Amygdala (tissue), 56 donors: ENCODE data around the gene CCL20.

Experiments used
- DNase-seq, 56 donors: peaks; one replicate each; lab custom pipeline; 2025; lab: John Stamatoyannopoulos, UW

The CCL20 gene

DNA sequence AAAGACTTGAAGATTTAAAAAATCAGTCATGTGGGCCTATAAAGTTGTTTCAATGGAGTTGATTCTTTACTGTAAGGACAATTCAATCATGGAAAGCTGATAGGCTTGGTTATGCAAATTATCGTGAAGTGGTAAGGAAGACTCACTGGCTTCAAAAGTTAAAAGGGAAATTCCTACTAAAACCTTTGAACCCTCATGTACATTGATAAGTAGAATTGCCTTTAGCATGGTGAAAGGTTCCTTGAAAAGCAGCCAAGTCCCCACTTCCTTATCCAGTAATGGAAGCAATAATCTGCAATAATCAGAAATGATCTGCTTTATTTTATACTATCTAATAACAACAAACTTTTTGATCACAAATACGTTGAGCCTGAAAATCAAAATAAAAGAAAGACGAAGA lies 14.4 kb upstream of the CCL20 start:
- DNase-seq: no peak

DNA sequence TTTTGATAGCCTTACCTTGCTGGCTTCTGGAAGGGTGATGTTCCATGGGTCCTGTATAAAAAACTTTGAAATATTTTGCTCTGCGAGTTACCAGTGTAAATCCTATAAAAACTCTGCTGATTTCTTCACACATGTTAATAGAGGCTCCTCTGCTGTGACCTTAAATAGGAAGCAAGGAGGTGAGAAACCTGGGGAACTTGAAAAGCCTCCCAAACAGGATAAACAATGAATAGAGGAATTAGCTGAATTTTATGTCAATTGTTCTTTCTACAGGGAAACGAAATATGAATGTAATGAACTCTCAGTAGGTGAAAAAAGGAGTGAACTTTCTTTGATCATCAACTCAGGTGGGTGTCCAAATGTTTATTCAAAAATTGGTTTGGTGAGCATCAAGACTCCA lies 10.8 kb upstream of the CCL20 start:
- no peak for DNase-seq

DNA sequence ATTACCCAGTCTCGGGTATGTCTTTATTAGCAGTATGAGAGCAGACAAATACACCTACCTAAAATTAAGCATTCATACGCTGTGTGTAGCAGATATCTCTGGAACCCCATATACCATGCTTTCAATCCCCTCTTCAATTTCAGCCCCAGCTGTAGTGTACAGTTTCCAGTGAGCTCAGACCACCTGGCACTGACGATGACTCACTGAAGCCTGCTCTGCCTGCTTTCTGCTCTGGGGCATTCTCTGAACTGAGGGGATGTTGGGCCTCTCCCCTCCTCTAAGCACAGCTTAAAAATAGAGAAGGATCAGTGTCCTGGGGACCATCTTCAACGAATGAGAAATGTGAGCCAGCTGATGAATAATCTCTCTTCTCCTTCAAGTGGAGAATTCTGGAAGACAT lies 8.7 kb upstream of the CCL20 start:
- no peak for DNase-seq

DNA sequence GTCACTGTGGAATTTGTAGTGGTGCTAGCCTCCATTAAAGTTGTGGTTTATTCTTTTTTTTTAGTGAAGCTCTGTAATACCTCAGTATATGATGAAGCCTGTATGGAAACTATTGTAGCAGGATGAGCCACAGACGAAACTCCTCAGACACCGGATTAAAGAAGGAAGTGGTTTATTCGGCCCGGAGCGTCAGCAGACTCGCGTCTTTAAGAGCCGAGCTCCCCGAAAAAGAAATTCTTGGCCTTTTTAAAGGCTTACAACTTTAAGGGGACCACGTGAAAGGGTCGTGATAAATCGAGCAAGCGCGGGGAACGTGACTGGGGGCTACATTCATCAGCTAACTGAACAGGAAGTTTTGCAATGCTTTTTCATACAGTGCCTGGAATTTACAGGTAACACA lies 8.1 kb upstream of the CCL20 start:
- peak in 17 of 56 donors; percentile 2 to 51 (median 14) for DNase-seq

DNA sequence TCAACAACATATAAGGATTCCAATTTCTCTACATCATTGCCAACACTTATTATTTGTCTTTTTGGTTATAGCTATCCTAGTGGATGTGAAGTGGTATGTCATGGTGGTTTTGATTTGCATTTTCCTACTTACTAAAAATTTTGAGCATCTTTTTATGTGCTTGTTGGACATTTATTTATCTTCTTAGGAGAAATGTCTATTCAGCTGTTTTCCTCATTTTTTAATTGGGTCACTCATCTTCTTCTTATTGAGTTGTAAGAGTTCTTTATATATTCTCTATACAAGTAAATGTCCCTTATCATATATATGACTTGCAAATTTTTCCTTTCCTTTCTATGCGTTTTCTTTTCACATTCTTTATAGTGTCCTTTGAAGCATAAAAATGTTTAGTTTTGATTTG lies 4.7 kb upstream of the CCL20 start:
- no peak for DNase-seq

DNA sequence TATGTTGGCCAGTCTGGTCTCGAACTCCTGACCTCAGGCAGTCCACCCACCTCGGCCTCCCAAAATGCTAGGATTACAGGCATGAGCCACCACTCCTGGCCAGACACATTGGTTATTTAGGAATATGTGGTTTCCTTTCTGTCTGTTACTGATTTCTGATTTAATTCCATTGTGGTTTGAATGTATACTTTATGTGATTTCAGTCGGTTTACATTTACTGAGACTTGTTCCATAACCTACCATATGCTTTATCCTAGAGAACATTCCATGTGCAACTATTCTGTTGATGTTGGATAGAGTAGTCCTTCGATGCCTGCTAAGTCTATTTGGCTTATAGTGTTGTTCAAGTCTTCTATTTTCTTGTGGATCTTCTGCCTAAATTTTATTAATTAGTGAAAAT lies 1.6 kb upstream of the CCL20 start:
- no peak for DNase-seq

DNA sequence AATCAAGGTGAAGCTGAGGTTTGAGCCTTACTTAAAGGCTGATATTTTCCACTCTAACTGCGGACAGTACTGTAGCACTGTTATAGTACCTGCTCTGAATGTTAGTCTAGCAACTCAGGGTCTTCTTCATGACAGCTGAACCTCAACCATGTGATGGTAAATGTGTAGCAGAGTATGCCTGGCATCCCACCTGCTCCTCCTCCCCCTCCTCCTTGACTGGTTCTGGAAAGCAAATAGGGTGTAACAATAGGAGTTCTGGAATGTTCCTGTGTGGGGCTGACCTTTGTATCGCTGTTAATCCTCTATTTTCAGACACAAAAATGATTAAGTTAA lies 447 bp upstream of the CCL20 start:
- no peak for DNase-seq

DNA sequence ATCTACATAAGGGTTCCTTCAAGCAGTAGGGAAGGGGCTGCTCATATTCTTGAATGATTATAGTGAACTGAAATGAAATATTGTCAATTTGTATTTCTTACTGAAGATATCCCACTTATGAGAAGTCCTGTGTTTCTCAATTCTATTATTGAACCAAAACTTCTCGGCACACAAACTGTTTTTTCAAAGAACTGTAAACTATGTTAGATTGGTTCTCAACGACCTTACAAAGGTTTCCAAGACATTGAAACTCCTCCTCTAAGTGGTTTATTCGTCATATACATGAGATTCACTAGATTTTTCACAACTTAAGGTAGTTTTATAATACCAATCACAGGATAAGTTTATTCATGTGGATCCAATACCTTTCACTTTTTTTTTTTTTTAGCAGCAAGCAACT lies 1.4 kb downstream of the CCL20 start:
- no peak for DNase-seq

DNA sequence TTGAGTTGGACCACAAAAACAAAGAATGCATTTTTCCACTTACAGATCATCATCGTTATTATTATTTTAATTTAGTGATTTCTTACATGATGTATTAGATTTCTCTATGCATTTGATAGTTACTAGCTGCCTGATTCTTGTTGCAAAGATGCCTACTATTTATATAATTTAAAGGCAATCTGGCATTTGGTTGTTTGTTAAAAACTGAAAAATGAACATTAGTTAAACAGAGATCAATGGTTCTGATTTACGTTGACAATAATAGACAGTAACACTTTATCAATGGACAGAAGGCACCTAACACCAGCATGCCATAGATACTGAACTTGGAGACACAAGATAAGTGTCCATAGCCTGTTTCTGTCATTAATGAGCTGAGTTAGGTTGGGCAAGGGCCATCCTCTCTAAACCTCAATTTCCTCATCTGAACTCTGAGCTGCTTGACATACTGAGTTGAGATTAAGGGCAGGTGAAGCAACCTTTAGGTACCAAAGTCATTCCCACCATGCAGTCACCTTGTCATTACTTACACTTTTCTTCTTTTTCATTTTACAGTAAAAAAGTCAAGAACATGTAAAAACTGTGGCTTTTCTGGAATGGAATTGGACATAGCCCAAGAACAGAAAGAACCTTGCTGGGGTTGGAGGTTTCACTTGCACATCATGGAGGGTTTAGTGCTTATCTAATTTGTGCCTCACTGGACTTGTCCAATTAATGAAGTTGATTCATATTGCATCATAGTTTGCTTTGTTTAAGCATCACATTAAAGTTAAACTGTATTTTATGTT lies 3.1 kb downstream of the CCL20 start:
- DNase-seq: no peak

DNA sequence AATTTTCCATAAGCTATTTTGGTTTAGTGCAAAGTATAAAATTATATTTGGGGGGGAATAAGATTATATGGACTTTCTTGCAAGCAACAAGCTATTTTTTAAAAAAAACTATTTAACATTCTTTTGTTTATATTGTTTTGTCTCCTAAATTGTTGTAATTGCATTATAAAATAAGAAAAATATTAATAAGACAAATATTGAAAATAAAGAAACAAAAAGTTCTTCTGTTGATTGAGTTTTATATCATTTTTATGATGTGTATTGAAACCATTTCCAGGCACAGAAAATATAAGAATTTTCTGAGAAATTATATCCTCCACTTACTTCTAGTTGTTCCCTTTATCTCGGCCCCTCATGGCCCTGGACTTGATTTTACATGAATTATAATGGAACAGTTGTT lies 3.7 kb downstream of the CCL20 start:
- DNase-seq: no peak

DNA sequence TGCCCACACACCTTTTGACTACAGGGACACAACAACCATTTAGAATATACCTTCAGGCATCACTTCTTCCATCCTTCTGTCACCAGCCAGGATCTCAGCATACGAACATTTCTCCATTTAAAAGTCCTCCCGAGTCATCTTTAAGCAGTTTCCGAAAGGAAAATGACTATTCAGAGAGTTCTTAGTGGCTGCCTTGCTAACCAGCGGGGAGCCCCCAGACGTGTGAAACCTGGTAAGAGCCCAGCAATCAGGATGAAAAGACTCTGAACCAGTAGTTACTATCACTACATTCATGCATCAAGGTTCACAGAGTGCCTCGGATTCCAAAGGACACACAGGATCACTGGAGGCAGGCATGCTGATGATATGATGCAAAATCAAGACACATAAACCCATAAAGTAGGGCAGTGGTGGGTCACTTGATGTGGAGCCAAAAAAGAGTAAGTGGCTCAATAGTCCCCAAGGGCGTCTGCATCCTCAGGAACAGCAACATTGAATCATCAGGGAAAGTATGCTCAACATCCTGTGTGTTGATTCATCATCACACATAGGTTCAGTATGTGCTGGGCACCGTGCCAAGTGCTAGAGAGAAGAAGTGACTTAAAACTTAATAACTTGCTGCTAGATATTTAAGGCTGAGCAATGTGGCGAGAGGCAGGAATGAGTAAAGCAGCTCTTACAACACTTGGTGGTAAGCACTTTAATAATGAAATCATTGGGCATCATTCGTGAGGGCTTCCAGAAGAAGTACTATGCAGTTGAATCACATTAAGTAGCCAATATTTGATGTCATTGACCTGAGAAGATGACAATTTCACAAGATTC lies 4.4 kb downstream of the CCL20 start:
- DNase-seq: peak in 41 of 56 donors; percentile 6 to 83 (median 36)

DNA sequence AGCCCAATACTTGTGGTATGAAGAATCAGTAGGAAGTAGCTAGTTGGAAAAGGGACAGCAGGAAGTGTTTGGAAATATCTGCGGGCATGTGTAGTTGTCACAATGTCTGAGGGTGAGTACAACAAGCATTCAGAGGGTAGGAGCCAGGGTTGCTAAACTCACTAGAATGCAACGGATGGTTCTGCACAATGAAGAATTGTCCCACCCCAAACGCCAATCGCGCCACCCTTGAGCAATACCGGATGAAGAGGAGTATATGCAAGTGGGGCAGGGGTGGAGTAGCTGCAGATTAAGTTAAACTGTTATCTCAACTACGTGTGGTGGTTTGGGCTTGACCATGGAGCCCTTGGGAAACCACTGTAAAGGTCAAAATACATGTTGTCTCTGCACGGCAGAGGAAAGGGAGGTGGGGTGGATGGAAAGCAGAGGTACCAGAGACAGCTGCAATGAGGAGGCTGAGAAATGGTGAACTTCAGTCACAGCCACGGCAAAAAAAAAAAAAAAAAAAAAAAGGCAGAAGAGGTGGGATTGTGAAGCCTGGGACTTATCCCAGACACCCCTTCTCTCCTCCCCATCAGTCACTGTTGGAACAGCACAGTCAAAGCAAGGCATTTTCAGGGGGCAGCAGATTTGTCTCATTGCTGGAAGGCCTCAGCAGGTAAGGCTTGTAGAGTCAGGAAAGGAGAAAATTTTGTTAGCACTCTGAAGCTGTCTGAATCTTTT lies 5.2 kb downstream of the CCL20 start:
- DNase-seq: peak in 10 of 56 donors; percentile 1 to 37 (median 16)

DNA sequence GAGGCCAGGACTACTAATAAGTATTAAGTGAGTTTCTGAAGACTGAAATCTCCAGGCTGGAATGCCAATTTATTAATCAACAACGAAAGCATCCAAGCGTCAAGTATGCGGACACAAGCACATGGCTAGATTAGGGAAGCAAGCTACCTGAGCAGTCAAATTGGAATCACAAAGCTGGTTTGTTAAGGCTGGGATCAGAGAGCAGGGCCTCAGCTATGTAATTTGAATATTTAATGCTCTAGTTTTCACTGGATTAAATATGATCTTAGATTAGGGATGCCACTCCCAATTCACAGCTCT lies 5.7 kb downstream of the CCL20 start:
- DNase-seq: no peak

DNA sequence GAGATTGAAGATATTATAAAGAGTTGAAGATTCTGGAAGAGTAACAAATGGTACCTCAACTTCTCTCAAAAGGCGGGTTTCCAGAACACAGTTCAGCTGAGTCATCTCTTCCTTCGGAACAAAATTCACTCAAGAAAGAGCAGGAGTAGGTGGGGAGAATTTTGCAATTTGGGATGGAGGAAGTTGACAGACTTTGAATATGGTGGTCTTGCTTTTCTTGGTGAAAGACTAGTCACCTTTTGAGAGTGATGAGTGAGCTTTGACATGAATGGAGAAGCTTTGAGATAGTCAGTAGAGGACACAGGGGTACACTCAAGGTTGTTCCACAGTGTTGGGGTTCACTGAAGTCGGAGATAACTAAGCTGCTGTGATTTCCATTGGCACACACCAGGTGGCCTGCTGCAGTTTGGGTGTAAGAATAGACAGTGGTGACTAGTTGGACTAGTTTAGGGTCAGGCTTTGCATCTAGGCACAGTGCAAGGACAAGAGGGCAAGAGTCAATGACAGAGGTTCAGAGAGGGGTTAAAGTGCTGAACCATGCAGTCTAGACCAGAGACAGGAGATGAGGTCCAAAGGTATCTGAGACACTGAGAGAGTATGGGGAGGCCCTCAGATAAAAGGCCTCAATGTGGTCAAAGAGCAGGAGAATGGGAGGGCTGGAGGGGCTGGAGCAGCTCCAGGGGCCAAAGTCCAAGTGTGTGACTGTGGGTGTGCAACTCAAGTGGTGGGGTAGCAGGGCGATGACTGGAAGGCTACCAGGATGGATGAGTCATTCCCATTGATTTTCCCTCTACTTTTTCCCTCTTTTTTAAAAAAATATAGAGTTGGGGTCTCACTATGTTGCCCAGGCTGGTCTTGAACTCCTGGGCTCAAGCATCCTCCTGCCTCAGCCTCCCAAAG lies 7.7 kb downstream of the CCL20 start:
- DNase-seq: no peak

DNA sequence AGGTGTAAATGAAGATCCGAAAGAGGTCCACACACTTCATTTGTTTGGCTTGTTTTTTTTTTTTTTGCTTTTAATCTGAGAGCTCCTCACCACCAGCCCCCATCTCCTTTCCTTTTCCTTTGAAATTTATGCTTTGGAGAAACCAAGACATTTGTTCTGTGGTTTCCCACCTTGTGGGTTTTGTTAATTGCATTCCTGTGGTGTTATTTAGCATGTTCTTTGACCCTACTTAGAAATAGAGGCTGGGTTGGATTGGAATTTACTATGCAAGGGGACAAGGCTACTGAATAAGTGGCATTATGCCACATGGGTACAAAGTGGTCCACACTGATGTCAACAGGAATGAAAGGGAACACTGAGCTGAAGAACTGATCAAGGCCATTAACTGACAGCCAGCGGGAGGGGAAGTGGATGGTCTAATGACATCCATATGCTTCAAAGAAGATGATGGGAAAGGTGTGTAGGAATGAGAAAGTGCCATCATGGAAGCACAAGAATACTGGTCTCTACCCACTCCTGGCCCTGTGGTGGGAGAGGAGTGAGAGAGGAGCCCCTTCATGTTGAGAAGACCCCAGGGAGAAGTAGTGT lies 8.9 kb downstream of the CCL20 start:
- DNase-seq: no peak

DNA sequence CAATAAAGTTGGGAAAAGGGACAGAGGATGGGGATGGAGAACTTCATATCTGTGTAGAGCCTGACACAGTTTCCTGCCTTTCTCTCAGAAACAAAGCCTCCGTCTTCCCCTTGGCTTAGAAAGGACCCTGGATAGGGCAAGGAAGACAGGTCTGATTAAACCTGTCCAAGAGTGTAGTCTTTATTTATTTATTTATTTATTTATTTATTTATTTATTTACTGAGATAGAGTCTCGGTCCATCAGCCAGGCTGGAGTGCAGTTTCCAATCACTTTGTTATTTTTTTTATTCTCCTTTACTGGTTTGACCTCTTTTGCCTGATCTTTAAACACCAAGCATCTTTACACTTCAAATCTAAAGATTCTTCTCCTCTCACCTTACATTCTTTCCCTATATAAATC lies 10.3 kb downstream of the CCL20 start:
- no peak for DNase-seq

DNA sequence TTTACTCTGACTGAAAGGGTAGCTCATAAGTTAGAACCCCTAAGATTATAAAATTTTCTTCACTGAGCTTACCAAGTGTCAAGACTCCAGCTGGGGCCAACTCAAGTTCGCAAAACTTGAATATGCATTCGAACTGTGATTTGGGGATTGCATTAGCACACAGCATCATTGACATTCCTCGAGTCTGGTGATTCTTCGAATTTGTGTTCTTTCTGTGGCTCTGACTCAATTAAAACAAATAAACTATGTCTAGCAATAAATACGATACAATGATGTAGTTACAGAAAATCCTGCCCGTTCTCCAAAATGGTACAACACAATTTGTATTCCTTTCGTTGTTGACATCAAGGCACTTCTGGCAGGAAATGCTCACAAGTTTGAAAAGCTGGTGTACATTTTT lies 11.1 kb downstream of the CCL20 start:
- no peak for DNase-seq

DNA sequence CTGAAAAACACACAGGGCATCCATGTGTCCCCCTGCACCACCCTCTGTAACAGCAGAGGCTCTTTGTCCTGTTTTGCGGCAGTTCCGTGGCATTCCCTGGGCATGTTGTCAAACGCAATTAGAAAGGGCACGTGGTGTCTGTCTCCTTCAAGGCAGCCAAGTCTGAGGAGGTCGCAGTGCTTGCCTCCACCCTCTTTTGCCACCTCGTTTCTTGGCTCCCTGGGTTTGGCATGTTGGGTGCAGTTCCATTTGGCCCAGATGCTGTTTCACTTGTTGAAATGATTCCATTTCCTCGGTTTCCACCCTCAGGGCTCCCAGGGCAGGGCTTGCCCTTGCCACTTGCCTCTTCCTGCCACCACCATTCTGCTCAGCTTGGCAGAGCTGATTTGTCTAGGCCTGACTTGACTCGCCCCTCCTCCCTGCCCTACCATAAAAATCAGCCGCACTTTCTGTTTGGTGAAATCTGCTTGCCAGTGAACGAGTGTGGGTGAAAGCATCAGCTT lies 12.4 kb downstream of the CCL20 start:
- DNase-seq: peak in 43 of 56 donors; percentile 4 to 81 (median 42)

DNA sequence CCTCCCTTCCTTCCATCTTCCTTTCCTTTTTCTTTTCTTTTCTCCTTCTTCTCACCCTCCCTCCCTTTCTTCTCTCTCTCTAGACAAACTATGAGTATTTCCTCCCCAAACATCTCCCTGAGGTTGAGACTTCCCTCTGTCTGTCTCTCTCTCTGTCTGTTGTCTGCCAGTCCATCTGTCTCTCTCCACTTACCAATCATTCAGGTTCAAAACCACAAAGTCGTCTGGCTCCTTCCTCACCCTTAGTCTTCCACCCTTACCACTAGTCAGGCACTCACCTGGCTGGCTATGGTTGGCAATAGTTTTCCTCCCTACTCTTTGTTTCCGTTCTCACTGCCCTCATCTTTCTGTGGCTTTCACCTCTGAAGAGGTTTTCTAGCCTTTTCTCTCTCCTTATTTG lies 12.9 kb downstream of the CCL20 start:
- no peak for DNase-seq

DNA sequence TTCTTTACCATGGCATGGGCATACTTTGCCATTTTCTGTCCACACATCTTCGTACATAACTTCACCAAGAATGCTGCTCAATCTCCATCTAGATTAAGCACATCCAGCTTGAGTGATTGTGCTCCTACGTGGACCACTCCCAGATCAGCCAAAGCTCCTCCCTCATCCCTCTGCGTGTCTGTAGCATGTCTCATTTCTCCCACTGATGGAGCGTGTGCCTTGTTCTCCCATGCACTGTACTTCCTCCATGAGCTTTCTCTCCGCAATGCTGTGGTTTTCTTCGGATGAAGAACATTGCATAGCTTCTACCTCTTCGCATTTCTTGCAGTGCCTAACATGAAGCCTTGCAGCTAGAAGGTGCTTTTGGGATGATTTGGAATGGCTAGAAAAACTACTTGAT lies 13.5 kb downstream of the CCL20 start:
- no peak for DNase-seq
